Uterus (tissue), 2 donors: ENCODE data around the gene RALGAPB.

ENCODE experiments used
- CTCF ChIP-seq, 4 experiments: fragments of 200-600 bp in 2 of 4; fragments of 450-650 bp in 2 of 4; sonication (generic) in 2 of 4; IDR thresholded peaks; one replicate each; pipeline ENCODE4 v1.5.1; 2016 to 2019; ENCODE audit warnings: antibody characterized with exemption in 4 of 4, mild to moderate bottlenecking in 2 of 4, moderate library complexity in 1 of 4
- POLR2A ChIP-seq, 2 donors: fragments of 450-650 bp; IDR thresholded peaks; one replicate each; pipeline ENCODE4 v1.6.1; 2016; ENCODE audit warnings: antibody characterized with exemption in 2 of 2, mild to moderate bottlenecking in 1 of 2, moderate library complexity in 1 of 2

GRCh38 chr20:38433304-38433972 is 39.2 kb upstream of the RALGAPB start:
- TF ChIP-seq POLR2A (IDR thresholded peaks at IDR 0.05) = no peak
- no peak for TF ChIP-seq CTCF (IDR thresholded peaks at IDR 0.05)
